HepG2 (cell line): ENCODE data around the gene CEBPE. TPM values are rescaled to one million over a fixed set of nuclear protein-coding genes. Genes with fewer than 3 reads are reported as not detected.

Experiments
- ATAC-seq: fragments of 200-7000 bp; cut with Tn5 transposase; 3 replicates; pipeline ENCODE4 v1.9.1; 2020; ENCODE audit warnings: mild to moderate bottlenecking, moderate library complexity
- BruUV-seq: library from RNA; stranded (reverse); fragments of 400-500 nt; replicated peaks from 2 replicates; lab custom pipeline; 2021; lab: Mats Ljungman, UMichigan
- CTCF ChIA-PET: fragments of 300-600 bp; formaldehyde crosslinking; extraction: SDS; loops from one replicate; lab custom pipeline; 2021; ENCODE audit warnings: low total read pairs, inconsistent platforms, low intra/inter-chr PET ratio; lab: Yijun Ruan, JAX
- POLR2A ChIA-PET: fragments of 350-600 bp; sonication (Branson Sonifier 250); formaldehyde crosslinking; loops from one replicate; lab custom pipeline; 2020; ENCODE audit warnings: antibody characterized with exemption, inconsistent platforms; lab: Yijun Ruan, JAX
- DNase-seq: peaks from one replicate; pipeline ENCODE4 v3.0.0-alpha.2; 2015; ENCODE audit warnings: low spot score
- FAIRE-seq: peaks from 3 replicates; lab custom pipeline; 2011; peaks lifted over from hg19 to GRCh38; lab: Jason Lieb, UNC
- H2AFZ ChIP-seq: one replicate; pipeline ENCODE4 v1.6.1; 2011; ENCODE audit warnings: low read length, inconsistent platforms
- H3K27ac ChIP-seq: fragments of 300-600 bp; 3 replicates; pipeline ENCODE4 v1.8.0; 2011; ENCODE audit warnings: mixed run types, mild to moderate bottlenecking, mixed read lengths, low read length, inconsistent platforms; ENCODE audit not compliant: insufficient read depth; ENCODE audit errors: extremely low read length
- H3K27me3 ChIP-seq, 2 experiments: fragments of 200-600 bp in 1 of 2; 2 replicates in 1 of 2; 3 replicates in 1 of 2; pipeline versions ENCODE4 v1.6.0 to v1.8.0; 2011; ENCODE audit warnings: low read length in 2 of 2, mild to moderate bottlenecking in 2 of 2, moderate library complexity in 2 of 2, inconsistent platforms in 1 of 2; ENCODE audit not compliant: insufficient read depth in 2 of 2, control insufficient read depth in 1 of 2
- H3K36me3 ChIP-seq, 2 experiments: fragments of 200-600 bp in 1 of 2; replicated peaks in 1 of 2; 2 replicates in 1 of 2; 3 replicates in 1 of 2; pipeline versions ENCODE4 v1.5.1 to v1.8.0; 2011; ENCODE audit warnings: low read length in 2 of 2, inconsistent platforms in 1 of 2; ENCODE audit not compliant: insufficient read depth in 2 of 2, control insufficient read depth in 1 of 2
- H3K4me1 ChIP-seq: 2 replicates; pipeline ENCODE4 v1.5.1; 2012; ENCODE audit warnings: low read length, inconsistent platforms; ENCODE audit not compliant: insufficient read depth
- H3K4me2 ChIP-seq: 2 replicates; pipeline ENCODE4 v1.6.0; 2011; ENCODE audit warnings: low read depth, low read length, inconsistent platforms
- H3K4me3 ChIP-seq, 3 experiments: fragments of 200-600 bp in 1 of 3; sonication (generic), shearing (Covaris generic) in 1 of 3; replicated peaks in 1 of 3; 2 replicates each; pipeline ENCODE4 v1.5.1; 2011 to 2016; ENCODE audit warnings: low read length in 3 of 3, inconsistent platforms in 2 of 3, low read depth in 2 of 3, mild to moderate bottlenecking in 2 of 3, control low read depth in 1 of 3, mixed read lengths in 1 of 3; ENCODE audit not compliant: insufficient read depth in 1 of 3
- H3K79me2 ChIP-seq: one replicate; pipeline ENCODE4 v1.6.1; 2011; ENCODE audit warnings: low read length, inconsistent platforms; ENCODE audit not compliant: insufficient read depth
- H3K9ac ChIP-seq: 2 replicates; pipeline ENCODE4 v1.6.0; 2011; ENCODE audit warnings: mild to moderate bottlenecking, low read depth, low read length, inconsistent platforms; ENCODE audit not compliant: insufficient read depth
- H3K9me3 ChIP-seq: 2 replicates; pipeline ENCODE4 v1.5.1; 2012; ENCODE audit warnings: mild to moderate bottlenecking, low read length
- H4K20me1 ChIP-seq: 2 replicates; pipeline ENCODE4 v1.6.0; 2011; ENCODE audit warnings: inconsistent platforms, mild to moderate bottlenecking, low read length, moderate library complexity; ENCODE audit not compliant: insufficient read depth
- BHLHE40 ChIP-seq: IDR thresholded peaks from 2 replicates; pipeline ENCODE4 v1.6.1; 2011; ENCODE audit warnings: low read length, improper control_type of control experiment
- MED8 ChIP-seq: sonication (generic); formaldehyde crosslinking; IDR thresholded peaks from 2 replicates; pipeline ENCODE4 v1.8.1; 2023; ENCODE audit warnings: mild to moderate bottlenecking, missing genetic modification reagents; ENCODE audit not compliant: insufficient replicate concordance
- NCOR1 ChIP-seq: fragments of 200-600 bp; sonication (generic); IDR thresholded peaks from 2 replicates; pipeline ENCODE4 v1.7.0; 2017; ENCODE audit warnings: antibody characterized with exemption, low read length, borderline replicate concordance
- TMF1 ChIP-seq: sonication (generic); formaldehyde crosslinking; IDR thresholded peaks from 2 replicates; pipeline ENCODE4 v1.8.1; 2022; ENCODE audit warnings: low read depth, missing genetic modification reagents
- U2AF2 ChIP-seq: fragments of 200-400 bp; formaldehyde crosslinking; IDR thresholded peaks from 2 replicates; pipeline ENCODE4 v1.6.1; 2017; ENCODE audit warnings: low read depth, mild to moderate bottlenecking, low read length
- XRCC5 ChIP-seq: fragments of 200-400 bp; formaldehyde crosslinking; optimal IDR thresholded peaks from 2 replicates; pipeline ENCODE3; 2017; ENCODE audit warnings: mild to moderate bottlenecking, low read length
- ZNF841 ChIP-seq: sonication (generic); formaldehyde crosslinking; IDR thresholded peaks from 2 replicates; pipeline ENCODE4 v1.8.1; 2023; ENCODE audit warnings: missing genetic modification reagents, borderline replicate concordance
- WGBS: methylation state at CpG from one replicate; pipeline ENCODE4 v1.1.6; 2017; ENCODE audit warnings: low lambda C conversion rate; 5-methylcytosine and 5-hydroxymethylcytosine counted together
- in situ Hi-C: cut with HindIII; loops from 2 replicates; pipeline ENCODE4 v1.10.0; 2017; ENCODE audit warnings: low pct_unique_long_range_greater_than_20kb; ENCODE audit not compliant: extremely low pct_ligation_motif_present
- intact Hi-C: fragments of 100-400 bp; cut with micrococcal nuclease; formaldehyde crosslinking; loops from one replicate; pipeline ENCODE4 v1.10.0; 2022; ENCODE audit not compliant: unreplicated experiment
- polyA plus RNA-seq, 8 experiments: library from polyadenylated mRNA; depleted of rRNA in 3 of 8; stranded (reverse) in 7 of 8; unstranded in 1 of 8; fragments of >200 nt; fragmentation: Illumina TruSeq in 4 of 8; extraction: Trizol in 4 of 8; gene quantifications; 2 replicates each; pipeline versions ENCODE4 v1.2.1 to v1.2.3, GENCODE V29; 2011 to 2016; ENCODE audit warnings: low read depth in 4 of 8, missing spikeins in 1 of 8, mixed read lengths in 1 of 8; ENCODE audit not compliant: insufficient read depth in 1 of 8
- total RNA-seq, 5 experiments: library from RNA; depleted of rRNA; stranded (reverse); fragments of >200 nt; fragmentation: Illumina TruSeq; extraction: Trizol; gene quantifications; 2 replicates each; pipeline ENCODE4 v1.2.3, GENCODE V29; 2016; ENCODE audit warnings: low read depth in 1 of 5
- TF ChIP-seq, protein P1 (sequence below): IDR thresholded peaks from 2 replicates; pipeline ENCODE4 v1.6.1; 2016; ENCODE audit warnings: mild to moderate bottlenecking, missing biosample characterization, missing genetic modification reagents
- TF ChIP-seq, protein P2 (sequence below): sonication (generic); formaldehyde crosslinking; IDR thresholded peaks from 2 replicates; pipeline ENCODE4 v1.4.0; 2020; ENCODE audit warnings: low read depth, missing genetic modification reagents
- TF ChIP-seq, protein P3 (sequence below): sonication (generic); formaldehyde crosslinking; IDR thresholded peaks from 2 replicates; pipeline ENCODE4 v1.8.0; 2022; ENCODE audit warnings: mild to moderate bottlenecking, missing genetic modification reagents, moderate library complexity

Gene CEBPE
- total and polyA plus RNA-seq, 2 of the 13 experiments (the other 11 are each of a cell fraction or from before 2014, with no cell fraction given) = 0.09 to 0.11 TPM

DNA sequence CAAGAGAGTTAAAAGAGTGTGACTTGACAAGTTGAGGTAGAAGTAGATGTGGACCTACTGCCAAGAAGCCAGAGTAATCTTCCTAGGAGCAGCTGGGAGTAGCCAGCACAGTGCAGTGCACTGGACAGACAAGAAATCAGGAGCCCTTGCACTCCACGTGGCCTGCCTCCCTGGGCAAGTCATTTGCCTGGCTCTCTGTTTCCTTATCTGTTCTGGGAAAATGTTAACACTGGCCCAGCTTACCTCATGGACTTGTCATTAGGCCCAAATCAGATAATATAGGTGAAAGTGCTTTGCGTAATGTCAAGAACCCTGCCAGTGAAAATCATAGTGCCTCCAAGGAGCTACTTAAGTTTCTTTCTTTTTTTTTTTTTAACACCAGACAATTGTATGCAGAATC is 45.2 kb upstream of the CEBPE start (continued):
- TF ChIP-seq, protein P1, sequence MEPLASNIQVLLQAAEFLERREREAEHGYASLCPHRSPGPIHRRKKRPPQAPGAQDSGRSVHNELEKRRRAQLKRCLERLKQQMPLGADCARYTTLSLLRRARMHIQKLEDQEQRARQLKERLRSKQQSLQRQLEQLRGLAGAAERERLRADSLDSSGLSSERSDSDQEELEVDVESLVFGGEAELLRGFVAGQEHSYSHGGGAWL (CRISPR knock-in tag) = no peak

DNA sequence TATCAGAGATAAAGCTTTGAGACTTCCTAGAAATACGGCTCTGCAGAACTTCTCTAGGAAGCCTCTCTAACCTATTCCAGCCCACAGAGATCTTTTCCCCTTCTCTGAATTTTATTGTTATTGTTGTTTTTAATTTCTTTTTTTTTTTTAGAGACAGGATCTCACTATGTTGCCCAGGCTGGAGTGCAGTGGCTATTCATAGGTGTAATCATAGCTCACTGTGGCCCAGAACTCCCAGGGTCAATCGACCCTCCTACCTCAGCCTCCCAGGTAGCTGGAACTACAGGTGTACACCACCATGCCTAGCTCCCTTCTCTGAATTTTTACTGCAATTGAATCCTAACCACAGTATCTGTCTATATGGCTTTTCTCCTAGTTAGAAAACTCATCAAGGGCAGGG is 44.8 kb upstream of the CEBPE start:
- CTCF ChIA-PET = no interaction called here
- WGBS = 35% methylated on average over 2 of the region's 2 CpGs
- Histone ChIP-seq H3K4me3 (no peak overlapping the region), H3K79me2 (no peaks in the 10 kb centered on the region), H3K36me3 (no peaks in the 10 kb centered on the region), H3K9ac (no peak overlapping the region)
- ATAC-seq = no peak
- intact Hi-C loops = no loop called here
- TF ChIP-seq MED8 (no peak), TMF1 (CRISPR knock-in tag) (no peak), NCOR1 (no peak)
- TF ChIP-seq, all 625 proteins: peak for 0
- no peak overlapping the region for H3K4me2 ChIP-seq
- POLR2A ChIA-PET = interaction anchor here (1.0 kb wide), 1 partner anchor 9 kb away, joined by 3 read pairs; no protein-coding TSS in a partner anchor
- H3K27me3 ChIP-seq = peaks cover 5 to 41% of the 10 kb centered on the region in 2 experiments; a peak in 4 of 5 replicates
- DNase-seq (no peak), FAIRE-seq (no peak)
- no peaks in the 10 kb centered on the region for H3K4me1 ChIP-seq
- no peak overlapping the region for H2AFZ ChIP-seq
- BruUV-seq = no TSS peak
- no peaks in the 10 kb centered on the region for H4K20me1 ChIP-seq
- H3K27ac ChIP-seq = no peak overlapping the region
- no peaks in the 10 kb centered on the region for H3K9me3 ChIP-seq
- in situ Hi-C loops = no loop called here

DNA sequence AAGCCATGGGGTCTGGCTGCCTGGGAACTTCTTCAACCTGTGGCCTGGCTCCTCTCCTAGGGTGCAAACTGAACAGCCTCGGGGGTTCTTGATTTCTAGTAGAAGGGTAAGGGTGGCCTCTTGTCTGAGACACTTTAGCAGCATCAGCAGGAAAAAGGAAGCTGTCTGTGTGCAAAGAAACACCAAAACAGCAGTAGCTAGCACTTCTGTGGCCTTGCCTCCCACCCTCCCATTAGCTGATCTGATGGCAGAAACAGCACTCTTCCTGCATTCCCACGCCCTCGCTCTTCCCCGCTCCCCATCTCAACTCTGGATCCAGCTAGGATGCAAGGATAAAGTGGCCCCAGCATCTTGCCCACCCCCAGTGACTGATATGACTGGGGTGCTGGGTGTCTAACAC is 43.7 kb upstream of the CEBPE start:
- no peaks in the 10 kb centered on the region for H3K79me2 ChIP-seq
- BruUV-seq = no TSS peak
- H3K4me1 ChIP-seq = no peaks in the 10 kb centered on the region
- H3K27ac ChIP-seq = no peak overlapping the region
- H3K9ac ChIP-seq = no peak overlapping the region
- no peak overlapping the region for H3K4me3 ChIP-seq
- no peak for FAIRE-seq
- intact Hi-C loops = no loop called here
- DNase-seq = no peak
- no peaks in the 10 kb centered on the region for H3K36me3 ChIP-seq
- H2AFZ ChIP-seq = no peak overlapping the region
- ChIA-PET POLR2A (interaction anchor here (1.8 kb wide), 1 partner anchor 68 kb away, joined by 5 read pairs; the partner anchor contains the start of genes ACIN1 and C14orf119), CTCF (no interaction called here)
- no peaks in the 10 kb centered on the region for H3K9me3 ChIP-seq
- no peak overlapping the region for H3K4me2 ChIP-seq
- WGBS = 52% methylated on average over 4 of the region's 4 CpGs
- no peaks in the 10 kb centered on the region for H4K20me1 ChIP-seq
- ATAC-seq = no peak; the same call in 2 of the 3 replicates
- H3K27me3 ChIP-seq = peaks cover 3 to 41% of the 10 kb centered on the region in 2 experiments; a peak in 4 of 5 replicates
- in situ Hi-C loops = no loop called here
- TF ChIP-seq BHLHE40 (no peak), U2AF2 (no peak), XRCC5 (no peak), ZNF841 (CRISPR knock-in tag) (no peak)
- TF ChIP-seq, protein P2, sequence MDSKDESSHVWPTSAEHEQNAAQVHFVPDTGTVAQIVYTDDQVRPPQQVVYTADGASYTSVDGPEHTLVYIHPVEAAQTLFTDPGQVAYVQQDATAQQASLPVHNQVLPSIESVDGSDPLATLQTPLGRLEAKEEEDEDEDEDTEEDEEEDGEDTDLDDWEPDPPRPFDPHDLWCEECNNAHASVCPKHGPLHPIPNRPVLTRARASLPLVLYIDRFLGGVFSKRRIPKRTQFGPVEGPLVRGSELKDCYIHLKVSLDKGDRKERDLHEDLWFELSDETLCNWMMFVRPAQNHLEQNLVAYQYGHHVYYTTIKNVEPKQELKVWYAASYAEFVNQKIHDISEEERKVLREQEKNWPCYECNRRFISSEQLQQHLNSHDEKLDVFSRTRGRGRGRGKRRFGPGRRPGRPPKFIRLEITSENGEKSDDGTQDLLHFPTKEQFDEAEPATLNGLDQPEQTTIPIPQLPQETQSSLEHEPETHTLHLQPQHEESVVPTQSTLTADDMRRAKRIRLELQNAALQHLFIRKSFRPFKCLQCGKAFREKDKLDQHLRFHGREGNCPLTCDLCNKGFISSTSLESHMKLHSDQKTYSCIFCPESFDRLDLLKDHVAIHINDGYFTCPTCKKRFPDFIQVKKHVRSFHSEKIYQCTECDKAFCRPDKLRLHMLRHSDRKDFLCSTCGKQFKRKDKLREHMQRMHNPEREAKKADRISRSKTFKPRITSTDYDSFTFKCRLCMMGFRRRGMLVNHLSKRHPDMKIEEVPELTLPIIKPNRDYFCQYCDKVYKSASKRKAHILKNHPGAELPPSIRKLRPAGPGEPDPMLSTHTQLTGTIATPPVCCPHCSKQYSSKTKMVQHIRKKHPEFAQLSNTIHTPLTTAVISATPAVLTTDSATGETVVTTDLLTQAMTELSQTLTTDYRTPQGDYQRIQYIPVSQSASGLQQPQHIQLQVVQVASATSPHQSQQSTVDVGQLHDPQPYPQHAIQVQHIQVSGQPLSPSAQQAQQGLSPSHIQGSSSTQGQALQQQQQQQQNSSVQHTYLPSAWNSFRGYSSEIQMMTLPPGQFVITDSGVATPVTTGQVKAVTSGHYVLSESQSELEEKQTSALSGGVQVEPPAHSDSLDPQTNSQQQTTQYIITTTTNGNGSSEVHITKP (CRISPR knock-in tag) = no peak
- TF ChIP-seq, protein P3, sequence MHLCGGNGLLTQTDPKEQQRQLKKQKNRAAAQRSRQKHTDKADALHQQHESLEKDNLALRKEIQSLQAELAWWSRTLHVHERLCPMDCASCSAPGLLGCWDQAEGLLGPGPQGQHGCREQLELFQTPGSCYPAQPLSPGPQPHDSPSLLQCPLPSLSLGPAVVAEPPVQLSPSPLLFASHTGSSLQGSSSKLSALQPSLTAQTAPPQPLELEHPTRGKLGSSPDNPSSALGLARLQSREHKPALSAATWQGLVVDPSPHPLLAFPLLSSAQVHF = 0 out of 2 replicates have a peak, but pooled peaks have one; percentile 24
